Adrenal gland (tissue), 12 donors: ENCODE measurements around the gene NCOA4. TPM values are rescaled to one million over a fixed set of nuclear protein-coding genes. Genes with fewer than 3 reads are reported as not detected.

Experiments
- DNase-seq, 7 donors: peaks; one replicate each; pipeline ENCODE4 v3.0.0-alpha.2; 2019 to 2020
- H3K27ac ChIP-seq, 5 donors: fragments of 200-600 bp; sonication (generic) in 4 of 5; 1 replicate in 3 of 5; 2 replicates in 2 of 5; pipeline versions ENCODE4 v1.5.1 to v1.8.0; 2016 to 2020; ENCODE audit warnings: mild to moderate bottlenecking in 1 of 5
- H3K27me3 ChIP-seq: fragments of 200-600 bp; 2 replicates; pipeline ENCODE4 v1.8.0; 2021
- H3K36me3 ChIP-seq, 2 donors: fragments of 200-600 bp; replicated peaks in 1 of 2; 1 replicate in 1 of 2; 2 replicates in 1 of 2; pipeline versions ENCODE4 v1.5.1 to v1.8.0; 2018 to 2022
- H3K4me1 ChIP-seq, 2 donors: fragments of 200-600 bp; replicated peaks in 1 of 2; 1 replicate in 1 of 2; 2 replicates in 1 of 2; pipeline versions ENCODE4 v1.5.1 to v1.8.0; 2018 to 2021
- H3K4me3 ChIP-seq, 4 donors: fragments of 200-600 bp; sonication (generic) in 3 of 4; one replicate each; pipeline ENCODE4 v1.5.1; 2016 to 2018
- H3K9me3 ChIP-seq, 3 donors: fragments of 200-600 bp; sonication (generic) in 1 of 3; replicated peaks in 1 of 3; 1 replicate in 2 of 3; 2 replicates in 1 of 3; pipeline versions ENCODE4 v1.5.1 to v1.8.0; 2016 to 2021
- POLR2A ChIP-seq, 2 donors: fragments of 450-650 bp; IDR thresholded peaks; one replicate each; pipeline ENCODE4 v1.6.1; 2017; ENCODE audit warnings: antibody characterized with exemption in 2 of 2, mild to moderate bottlenecking in 2 of 2, moderate library complexity in 1 of 2
- WGBS, 4 donors: extraction: QIAGEN DNeasy Blood & Tissue Kit in 2 of 4; methylation state at CpG; one replicate each; pipeline versions ENCODE4 v1.1.5 to v1.1.7; 2013 to 2017; 5-methylcytosine and 5-hydroxymethylcytosine counted together
- intact Hi-C, 2 donors: fragments of 100-400 bp; cut with DNase I; formaldehyde crosslinking; loops; one replicate each; pipeline versions ENCODE4 v1.14.1 to v1.15.0; 2022 to 2023
- polyA plus RNA-seq, 3 donors: library from polyadenylated mRNA; stranded (reverse); fragments of 200-250 nt in 2 of 3; fragments of 350-450 nt in 1 of 3; fragmentation: Illumina TruSeq in 1 of 3; extraction: RNeasy Lipid Tissue Mini Kit (QIAGEN cat#74804) in 1 of 3; gene quantifications; one replicate each; pipeline ENCODE4 v1.2.3, GENCODE V29; 2013 to 2014
- total RNA-seq, 9 donors: library from RNA; depleted of rRNA in 4 of 9; stranded (reverse); fragments of >200 nt in 4 of 9; fragments of 120-200 nt in 1 of 9; fragmentation: NEBNext Ultra II Directional in 1 of 9; extraction: Animal tissue kit (Norgen Biotek cat#: 25700) in 1 of 9; gene quantifications; one replicate each; pipeline versions ENCODE4 v1.1.0 to v1.2.4, GENCODE V29; 2013 to 2023
- TF ChIP-seq, protein P1 (sequence below), 6 experiments: fragments of 450-650 bp in 4 of 6; fragments of 200-600 bp in 2 of 6; sonication (generic) in 1 of 6; IDR thresholded peaks; 1 replicate in 5 of 6; 2 replicates in 1 of 6; pipeline versions ENCODE4 v1.5.1 to v1.8.0; 2016 to 2021; ENCODE audit warnings: antibody characterized with exemption in 6 of 6, mild to moderate bottlenecking in 2 of 6, moderate library complexity in 1 of 6
- donor health status: healthy with polysubstance abuse.
- donor health status: Bipolar disorder and iron deficiency.
- donor health status: DM: yes; HTN: yes; CAD: no.
- donor health status: DM: no; HTN: no; CAD: no.
- donor health status: DM: no; HTN: no; CAD: no.
- donor health status: DM: yes; HTN: yes; CAD: no.

Gene NCOA4
- total and polyA plus RNA-seq, 12 donors, result 22.2 to 187 (median 126) TPM

DNA sequence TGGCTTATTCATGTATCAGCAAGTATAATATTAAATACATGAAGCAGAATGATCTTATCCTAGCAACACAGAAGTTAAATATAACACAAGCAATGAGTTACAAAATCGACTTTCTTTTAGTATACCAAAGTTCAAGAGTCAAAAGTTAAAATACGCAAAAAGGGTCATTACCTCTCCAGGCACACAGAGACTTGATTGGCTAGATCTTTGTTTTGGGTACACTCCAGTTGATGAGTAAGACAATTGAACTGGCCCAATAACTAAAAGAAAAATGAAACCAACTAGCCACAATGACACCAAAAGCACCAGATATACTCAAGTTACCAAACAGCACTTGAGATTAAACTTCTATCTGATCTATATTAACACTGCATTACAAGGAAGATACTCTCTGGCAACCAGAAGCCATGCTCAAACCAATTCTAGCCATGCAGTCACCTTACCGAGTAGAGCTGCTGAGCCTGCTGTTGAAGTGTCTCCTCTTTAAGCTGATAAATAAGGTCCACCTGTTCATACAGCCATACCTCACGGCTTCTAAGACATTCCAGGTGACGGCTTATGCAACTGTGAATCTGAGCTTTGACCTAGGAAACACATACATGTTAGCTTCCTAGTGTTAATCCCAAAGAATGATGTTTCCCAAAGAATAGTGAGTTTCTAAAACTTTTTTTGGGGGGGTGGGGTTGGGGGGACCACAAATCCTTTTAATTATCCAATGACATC is 15.6 kb downstream of the NCOA4 start:
- no peak overlapping the region for H3K4me3 ChIP-seq
- H3K27me3 ChIP-seq, result no peaks in the 10 kb centered on the region
- intact Hi-C loops, result no loop called here
- 82 to 87% (median 85%) methylated on average over 5 of the region's 5 CpGs for WGBS, 4 donors
- H3K27ac ChIP-seq, result peak overlapping the region in 2 of 5 donors; percentile 58 to 67
- DNase-seq, result no peak
- no peak for TF ChIP-seq POLR2A (IDR thresholded peaks at IDR 0.05)
- TF ChIP-seq, protein P1, sequence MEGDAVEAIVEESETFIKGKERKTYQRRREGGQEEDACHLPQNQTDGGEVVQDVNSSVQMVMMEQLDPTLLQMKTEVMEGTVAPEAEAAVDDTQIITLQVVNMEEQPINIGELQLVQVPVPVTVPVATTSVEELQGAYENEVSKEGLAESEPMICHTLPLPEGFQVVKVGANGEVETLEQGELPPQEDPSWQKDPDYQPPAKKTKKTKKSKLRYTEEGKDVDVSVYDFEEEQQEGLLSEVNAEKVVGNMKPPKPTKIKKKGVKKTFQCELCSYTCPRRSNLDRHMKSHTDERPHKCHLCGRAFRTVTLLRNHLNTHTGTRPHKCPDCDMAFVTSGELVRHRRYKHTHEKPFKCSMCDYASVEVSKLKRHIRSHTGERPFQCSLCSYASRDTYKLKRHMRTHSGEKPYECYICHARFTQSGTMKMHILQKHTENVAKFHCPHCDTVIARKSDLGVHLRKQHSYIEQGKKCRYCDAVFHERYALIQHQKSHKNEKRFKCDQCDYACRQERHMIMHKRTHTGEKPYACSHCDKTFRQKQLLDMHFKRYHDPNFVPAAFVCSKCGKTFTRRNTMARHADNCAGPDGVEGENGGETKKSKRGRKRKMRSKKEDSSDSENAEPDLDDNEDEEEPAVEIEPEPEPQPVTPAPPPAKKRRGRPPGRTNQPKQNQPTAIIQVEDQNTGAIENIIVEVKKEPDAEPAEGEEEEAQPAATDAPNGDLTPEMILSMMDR (IDR thresholded peaks at IDR 0.05), result no peak
- peaks cover 0 to 53% of the 10 kb centered on the region in 2 donors for H3K36me3 ChIP-seq
- H3K4me1 ChIP-seq, result peaks cover 17 to 36% of the 10 kb centered on the region in 2 donors
- H3K9me3 ChIP-seq, result no peaks in the 10 kb centered on the region

DNA sequence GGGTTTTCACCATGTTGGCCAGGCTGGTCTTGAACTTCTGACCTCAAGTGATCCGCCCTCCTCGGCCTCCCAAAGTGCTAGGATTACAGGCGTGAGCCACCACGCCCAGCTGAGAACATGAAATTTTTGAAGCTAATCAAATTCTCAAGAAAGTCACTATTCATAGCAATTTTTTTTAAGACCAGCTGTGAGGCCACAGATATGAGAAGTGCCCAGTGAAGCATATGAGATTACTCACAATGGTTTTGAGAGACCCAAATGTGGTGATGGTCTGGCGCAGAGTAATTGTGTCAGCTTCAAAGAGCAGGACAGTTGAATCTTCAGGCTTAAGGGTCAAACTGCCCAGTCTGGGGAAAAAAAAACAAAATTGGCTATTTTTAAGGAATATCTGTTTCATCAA is 16.2 kb downstream of the NCOA4 start:
- no peak overlapping the region for H3K4me3 ChIP-seq
- no peaks in the 10 kb centered on the region for H3K27me3 ChIP-seq
- no peaks in the 10 kb centered on the region for H3K9me3 ChIP-seq
- DNase-seq, result no peak
- no peak for TF ChIP-seq POLR2A (IDR thresholded peaks at IDR 0.05)
- TF ChIP-seq, protein P1 (IDR thresholded peaks at IDR 0.05), result no peak
- H3K36me3 ChIP-seq, result peaks cover 0 to 60% of the 10 kb centered on the region in 2 donors
- WGBS, 4 donors, result 92 to 98% (median 95%) methylated on average over 5 of the region's 5 CpGs
- peaks cover 11 to 29% of the 10 kb centered on the region in 2 donors for H3K4me1 ChIP-seq
- peak overlapping the region in 1 of 5 donors; percentile 46 for H3K27ac ChIP-seq
- intact Hi-C loops, result no loop called here

DNA sequence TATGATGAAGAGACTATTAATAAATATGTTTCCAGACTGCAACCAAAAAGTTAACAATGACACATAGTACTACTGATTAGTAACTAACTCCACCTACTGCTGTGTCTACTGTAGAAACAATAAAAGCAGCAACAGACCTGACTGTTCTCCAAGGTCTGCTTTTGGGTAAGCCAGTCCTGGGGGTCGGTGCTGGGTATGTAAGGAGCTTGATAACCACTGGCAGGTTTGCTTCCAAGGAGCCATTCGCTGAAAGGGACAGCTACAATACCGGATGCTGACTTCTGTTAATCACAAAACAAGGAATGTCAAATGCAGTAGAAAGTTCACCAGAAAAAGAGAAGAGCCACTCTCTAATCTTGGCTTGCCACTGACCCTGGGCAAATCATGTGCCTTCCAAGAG is 17.7 kb downstream of the NCOA4 start:
- H3K36me3 ChIP-seq, result peaks cover 0 to 74% of the 10 kb centered on the region in 2 donors
- WGBS, 4 donors, result 84 to 93% (median 89%) methylated on average over 3 of the region's 3 CpGs
- H3K4me1 ChIP-seq, result peaks cover 6 to 15% of the 10 kb centered on the region in 2 donors
- TF ChIP-seq, protein P1 (IDR thresholded peaks at IDR 0.05), result no peak
- TF ChIP-seq POLR2A (IDR thresholded peaks at IDR 0.05), result no peak
- no peak overlapping the region for H3K27ac ChIP-seq
- no peaks in the 10 kb centered on the region for H3K27me3 ChIP-seq
- intact Hi-C loops, result no loop called here
- DNase-seq, result no peak
- H3K9me3 ChIP-seq, result no peaks in the 10 kb centered on the region
- H3K4me3 ChIP-seq, result no peak overlapping the region

DNA sequence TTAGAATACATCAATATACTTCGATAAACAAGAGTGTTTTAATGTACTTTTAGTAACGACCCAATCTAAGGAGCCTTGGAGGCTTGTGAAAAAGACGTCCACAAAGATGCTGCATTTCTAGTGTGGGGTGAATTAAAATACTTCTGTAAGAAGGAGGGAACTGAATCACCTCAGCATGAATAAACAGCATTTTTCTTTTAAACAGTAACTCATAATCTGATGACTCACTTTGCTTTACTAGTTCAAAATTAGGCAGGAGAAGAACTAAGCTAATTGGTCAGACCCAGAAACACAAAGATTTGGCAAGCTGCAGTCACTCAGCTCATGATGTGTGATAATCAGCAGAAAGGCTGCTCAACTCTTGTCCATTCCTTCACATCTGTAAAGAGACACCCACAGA is 24.2 kb downstream of the NCOA4 start:
- H3K9me3 ChIP-seq, result no peaks in the 10 kb centered on the region
- peaks cover 0 to 92% of the 10 kb centered on the region in 2 donors for H3K36me3 ChIP-seq
- peaks cover 0 to 9% of the 10 kb centered on the region in 2 donors for H3K4me1 ChIP-seq
- no peak overlapping the region for H3K4me3 ChIP-seq
- H3K27me3 ChIP-seq, result no peaks in the 10 kb centered on the region
- H3K27ac ChIP-seq, result peak overlapping the region in 2 of 5 donors; percentile 6 to 45
- 57 to 85% (median 75%) methylated on average over 3 of the region's 3 CpGs for WGBS, 4 donors
- intact Hi-C loops, result no loop called here
- DNase-seq, result no peak
- no peak for TF ChIP-seq POLR2A (IDR thresholded peaks at IDR 0.05)
- TF ChIP-seq, protein P1 (IDR thresholded peaks at IDR 0.05), result no peak
